HG02852 (cell line): ENCODE results near the gene DDX28.

Experiments
- ATAC-seq: cut with Tn5 transposase; IDR thresholded peaks from one replicate; pipeline ENCODE4 v1.9.1; 2021; ENCODE audit warnings: mild to moderate bottlenecking, moderate library complexity; ENCODE audit not compliant: unreplicated experiment

DDX28 gene, protein sequence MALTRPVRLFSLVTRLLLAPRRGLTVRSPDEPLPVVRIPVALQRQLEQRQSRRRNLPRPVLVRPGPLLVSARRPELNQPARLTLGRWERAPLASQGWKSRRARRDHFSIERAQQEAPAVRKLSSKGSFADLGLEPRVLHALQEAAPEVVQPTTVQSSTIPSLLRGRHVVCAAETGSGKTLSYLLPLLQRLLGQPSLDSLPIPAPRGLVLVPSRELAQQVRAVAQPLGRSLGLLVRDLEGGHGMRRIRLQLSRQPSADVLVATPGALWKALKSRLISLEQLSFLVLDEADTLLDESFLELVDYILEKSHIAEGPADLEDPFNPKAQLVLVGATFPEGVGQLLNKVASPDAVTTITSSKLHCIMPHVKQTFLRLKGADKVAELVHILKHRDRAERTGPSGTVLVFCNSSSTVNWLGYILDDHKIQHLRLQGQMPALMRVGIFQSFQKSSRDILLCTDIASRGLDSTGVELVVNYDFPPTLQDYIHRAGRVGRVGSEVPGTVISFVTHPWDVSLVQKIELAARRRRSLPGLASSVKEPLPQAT

DNA sequence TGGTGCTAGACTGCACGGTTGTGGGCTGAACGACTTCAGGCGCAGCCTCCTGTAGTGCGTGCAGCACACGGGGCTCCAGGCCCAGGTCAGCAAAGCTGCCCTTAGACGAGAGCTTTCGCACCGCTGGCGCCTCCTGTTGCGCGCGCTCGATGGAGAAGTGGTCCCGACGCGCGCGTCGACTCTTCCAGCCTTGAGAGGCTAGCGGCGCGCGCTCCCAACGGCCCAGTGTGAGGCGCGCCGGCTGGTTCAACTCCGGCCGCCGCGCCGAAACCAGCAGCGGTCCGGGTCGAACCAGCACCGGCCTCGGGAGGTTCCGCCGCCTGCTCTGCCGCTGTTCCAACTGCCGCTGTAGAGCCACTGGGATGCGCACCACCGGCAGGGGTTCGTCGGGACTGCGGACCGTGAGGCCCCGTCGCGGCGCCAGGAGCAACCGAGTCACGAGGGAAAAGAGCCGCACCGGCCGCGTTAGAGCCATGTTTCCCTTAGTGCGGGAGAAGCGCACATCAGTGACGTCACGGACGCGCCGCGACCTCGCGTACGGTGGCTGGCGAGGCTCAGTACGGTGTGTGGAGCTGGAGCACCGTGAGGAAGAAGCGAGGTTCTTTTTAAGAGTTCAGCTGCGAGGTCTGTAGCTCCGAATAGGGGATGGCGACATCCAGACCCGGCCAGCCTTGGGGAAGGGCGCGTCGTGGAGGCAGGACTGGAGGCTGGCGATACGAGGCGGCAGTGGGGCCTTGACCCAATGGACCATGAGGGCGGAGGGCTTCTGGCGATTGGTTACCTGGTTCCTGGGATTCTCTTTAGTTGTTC is at the start of gene DDX28, which contains the start of gene DUS2:
TSS of gene DDX28 (minus strand) at position 505 of the 810 bp plus-strand sequence. CDS start at position 475, 30 bp downstream.
TSS of gene DUS2 (plus strand) at position 557 of the 810 bp plus-strand sequence. CDS start 14,740 bp downstream, outside the sequence.
- no peak for ATAC-seq

DNA sequence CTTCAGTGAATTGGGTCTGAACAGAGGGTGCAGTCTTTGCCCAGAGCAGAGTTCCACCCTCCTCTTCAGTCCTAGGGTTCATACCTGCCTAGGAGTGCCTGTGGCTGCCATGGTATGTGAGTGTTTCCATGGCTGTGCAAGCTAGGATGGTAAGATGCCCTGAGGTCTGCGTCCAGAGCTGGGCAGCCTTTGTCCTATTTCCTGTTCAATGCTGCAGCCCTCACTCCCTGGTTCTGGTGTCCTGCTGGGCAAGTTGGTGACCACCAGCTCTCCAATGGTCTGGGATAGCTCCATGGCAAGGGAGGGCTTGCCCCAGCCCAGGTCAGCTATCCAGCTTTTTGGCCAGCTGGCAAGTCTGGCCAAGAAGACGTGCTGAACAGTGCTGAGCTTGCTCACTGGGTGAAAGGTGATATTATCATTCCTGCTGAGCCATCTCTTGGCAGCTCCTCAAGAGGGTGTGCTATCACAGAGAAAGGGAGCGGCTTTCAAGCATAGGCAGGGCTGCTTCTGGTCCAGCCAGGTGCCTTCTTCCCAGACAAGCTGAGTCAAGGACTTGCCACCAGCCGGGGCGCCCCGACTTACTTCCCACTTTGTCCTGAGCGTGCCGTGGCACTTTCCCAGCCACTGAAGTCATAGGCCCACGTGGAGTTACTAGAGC is 49.1 kb upstream of the DDX28 start:
- ATAC-seq: no peak

DNA sequence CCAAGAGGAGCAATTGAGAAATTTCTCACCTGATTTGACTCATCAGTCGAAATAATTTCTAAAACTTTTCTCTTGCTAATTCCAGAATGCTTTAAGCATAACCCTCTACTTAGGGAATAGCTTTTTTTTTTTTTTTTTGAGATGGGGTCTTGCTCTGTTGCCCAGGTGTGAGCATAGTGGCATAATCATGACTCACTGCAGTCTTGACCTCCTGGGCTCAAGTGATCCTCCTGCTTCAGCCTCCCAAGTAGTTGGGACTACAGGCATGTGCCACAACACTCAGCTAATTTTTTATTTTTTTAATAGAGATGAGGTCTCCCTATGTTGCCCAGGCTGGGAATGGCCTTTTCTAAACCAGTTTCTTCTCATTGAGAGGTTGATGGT is 48.5 kb upstream of the DDX28 start:
- no peak for ATAC-seq

DNA sequence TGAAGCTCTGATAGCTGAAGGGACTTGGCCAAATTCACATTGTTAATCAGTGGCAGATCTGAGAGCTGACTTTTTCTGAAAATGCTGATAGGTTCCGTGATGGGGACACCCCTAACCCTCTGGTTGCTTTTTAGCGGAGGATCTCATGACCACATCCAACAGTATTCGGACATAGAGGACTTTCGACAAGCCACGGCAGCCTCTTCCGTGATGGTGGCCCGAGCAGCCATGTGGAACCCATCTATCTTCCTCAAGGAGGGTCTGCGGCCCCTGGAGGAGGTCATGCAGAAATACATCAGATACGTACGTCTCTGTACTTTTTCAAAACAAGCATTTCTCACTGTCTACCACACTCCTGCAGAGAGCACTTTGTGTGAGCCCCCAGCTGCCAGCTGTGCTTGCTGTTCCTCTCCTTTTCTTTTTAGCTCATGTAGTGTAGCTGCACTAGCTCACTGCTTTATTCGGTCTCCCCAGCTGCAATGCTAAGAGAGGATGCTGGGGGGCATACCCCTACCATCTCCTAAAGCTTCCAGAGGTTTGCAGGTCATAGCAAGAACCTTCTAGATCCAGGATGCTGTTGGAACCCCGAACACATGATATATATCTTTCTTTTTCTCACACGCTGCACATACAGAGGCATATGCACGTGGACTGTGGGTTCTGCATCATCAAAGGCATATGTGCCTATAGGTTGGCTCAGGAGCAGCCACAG is 47.9 kb upstream of the DDX28 start:
- ATAC-seq: no peak

DNA sequence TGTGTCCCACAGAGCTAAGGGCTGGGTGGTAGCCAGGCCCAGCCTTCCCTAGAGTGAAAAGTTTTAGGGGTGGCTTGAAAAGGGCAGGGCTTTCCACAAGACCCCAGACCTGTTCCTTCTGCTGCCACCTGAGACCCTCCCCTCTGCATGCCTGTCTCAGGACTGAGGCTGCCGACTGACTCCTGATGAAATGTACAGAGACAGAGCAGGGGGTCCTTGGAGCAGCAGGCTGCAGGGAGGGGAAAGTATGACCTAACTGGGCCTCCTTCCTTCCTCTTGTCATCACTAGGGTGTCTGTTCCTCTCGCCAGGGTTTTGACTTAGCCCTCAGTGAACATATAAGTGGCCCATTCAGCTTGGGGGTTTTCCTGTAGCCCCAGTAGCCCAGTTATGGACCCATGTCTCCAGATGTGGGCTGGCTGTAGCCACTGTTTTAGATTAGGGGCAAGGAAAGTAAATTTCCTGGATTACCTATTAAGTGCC is 47.3 kb upstream of the DDX28 start:
- no peak for ATAC-seq

DNA sequence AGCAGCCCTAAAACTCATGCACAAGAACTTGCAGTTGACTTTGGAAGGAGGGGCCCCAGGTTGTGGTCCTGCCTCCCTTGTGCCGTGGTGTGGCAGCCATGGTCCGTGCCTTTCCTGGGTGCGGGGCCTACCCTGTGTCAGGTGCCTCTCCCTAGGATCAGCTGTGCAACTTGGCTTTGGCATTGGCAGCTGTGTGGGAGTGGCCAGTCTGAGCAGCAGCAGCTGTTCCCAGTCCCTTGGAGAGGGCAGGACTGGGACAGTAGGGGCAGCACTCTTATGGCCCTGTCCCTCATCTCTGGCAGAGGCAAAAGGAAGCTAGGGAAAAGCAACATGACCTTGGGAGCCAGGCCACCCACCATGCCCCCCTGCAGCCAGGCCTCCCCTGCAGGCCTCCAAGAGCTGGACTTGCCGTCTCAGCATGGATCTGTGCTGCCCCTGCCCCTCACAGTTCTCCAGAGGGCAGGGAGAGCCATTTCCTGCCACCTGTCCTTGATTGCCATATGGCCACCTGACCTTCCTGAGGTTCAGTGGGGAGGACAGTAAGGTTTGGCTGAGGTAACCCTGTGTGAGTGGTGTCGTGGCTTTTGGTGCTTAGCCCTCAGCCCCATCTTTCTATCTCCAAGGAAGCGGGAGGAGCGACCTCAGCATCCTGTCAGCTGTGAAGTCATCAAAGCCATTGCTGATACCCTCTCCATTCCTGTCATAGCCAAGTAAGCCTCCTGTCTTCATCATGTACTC is 46.6 kb upstream of the DDX28 start:
- ATAC-seq: no peak

DNA sequence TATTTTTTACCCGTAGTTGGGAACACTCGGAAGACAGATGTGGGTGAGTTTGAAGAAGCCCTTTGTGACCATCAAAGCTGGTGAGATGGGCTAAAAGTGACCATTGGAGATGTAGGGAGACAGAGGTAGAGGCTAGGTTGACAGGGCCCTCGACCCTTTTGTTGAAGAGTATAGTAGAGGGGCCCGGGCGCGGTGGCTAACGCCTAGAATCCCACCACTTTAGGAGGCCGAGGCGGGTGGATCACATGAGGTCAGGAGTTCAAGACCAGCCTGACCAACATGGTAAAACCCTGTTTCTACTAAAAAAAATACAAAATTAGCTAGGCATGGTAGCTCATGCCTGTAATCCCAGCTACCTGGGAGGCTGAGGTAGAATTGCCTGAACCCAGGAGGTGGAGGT is 45.9 kb upstream of the DDX28 start:
- ATAC-seq: no peak

DNA sequence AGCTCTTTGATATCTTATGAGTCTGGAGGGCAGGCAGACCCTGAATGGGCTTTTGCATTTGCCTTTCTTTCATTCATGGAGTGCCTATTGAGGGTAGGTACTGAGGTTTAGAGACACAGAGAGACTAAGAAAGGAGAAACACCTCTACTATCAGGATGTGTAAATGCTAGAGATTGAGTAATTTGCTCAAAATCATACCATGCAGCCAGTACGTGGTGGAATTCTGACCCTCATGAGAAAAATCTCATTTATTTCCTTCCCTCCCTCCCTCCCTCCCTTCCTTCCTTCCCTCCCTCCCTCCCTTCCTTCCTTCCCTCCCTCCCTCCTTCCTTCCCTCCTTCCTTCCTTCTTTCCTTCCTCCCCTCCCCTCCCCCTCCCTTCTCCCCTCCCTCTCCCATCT is 43.7 kb upstream of the DDX28 start:
- ATAC-seq: no peak

DNA sequence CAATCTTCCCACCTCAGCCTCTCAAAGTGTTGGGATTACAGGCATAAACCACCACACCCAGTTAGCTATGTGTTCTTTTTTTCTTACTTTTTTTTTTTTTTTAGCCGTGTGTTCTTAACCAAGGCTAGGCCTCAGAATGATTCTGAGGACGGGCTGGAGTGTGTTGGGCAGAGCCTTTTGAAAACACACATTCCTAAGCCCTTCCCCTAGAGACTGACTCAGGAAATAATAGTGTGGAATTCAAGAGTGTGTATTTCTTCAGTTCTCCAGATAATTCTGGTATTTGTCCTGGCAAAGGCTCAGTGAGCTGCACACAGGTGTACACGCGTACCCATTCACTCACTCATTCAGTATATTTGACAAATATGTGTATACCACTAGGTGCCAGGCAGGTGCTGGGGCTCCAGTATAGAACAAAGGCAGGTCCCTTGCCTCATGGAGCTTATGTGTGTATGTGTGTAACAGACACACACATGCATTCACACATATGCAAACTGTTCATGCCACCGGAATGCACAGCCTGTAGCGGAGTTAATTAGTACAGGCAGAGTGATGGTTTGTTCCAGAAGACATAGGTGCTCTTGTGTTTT is 42.8 kb upstream of the DDX28 start:
- ATAC-seq: no peak

DNA sequence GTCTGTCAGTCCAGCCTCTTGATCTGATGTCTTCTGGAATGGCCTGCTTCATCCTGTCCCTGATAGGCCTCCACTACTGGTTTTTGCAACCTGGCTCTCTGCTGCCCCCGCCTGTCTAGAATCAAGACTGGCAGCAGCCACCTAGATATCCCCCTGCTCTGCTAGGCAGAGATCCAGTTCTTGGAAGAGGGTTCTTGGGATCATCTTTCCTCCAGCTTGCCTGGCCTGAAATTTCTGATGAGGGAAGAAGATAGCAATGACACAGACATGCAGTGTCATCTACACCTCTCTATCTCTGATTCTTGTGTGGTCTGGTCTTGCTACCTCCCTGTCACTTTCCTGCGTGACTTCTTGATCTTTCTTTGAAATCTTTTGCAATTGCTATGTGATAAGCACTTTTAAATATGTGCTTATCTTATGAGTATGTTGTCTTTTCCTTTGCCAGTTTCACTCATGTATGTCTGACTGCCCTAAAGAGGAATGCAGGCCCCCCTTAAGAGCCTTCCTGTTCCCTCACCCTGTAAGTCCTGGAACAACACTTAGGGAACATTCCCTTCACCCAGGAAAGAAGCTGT is 41.8 kb upstream of the DDX28 start:
- ATAC-seq: no peak

DNA sequence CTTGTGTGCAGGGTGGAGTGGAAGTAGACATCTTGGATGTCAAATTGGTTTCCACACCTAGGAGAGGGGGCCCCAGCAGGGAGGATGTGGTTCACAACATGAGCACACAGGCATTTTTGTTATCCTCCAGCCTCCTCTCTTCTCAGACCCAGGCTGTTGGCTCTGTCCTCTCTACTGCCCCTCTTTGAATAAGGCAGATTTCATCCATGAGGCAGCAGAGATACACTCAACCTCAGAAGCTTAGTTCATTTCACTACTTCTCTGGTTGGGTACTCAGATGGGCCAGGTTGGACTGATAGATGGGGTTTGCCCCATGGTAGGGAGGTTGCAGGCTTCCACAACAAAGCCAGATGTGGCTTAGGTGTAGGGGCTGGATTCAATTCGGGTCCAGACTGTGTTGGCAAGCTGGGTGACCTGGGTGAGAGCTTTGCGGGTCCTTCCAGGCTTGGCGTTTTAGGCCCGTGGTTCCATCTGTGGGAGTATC is 39.9 kb upstream of the DDX28 start:
- ATAC-seq: no peak

DNA sequence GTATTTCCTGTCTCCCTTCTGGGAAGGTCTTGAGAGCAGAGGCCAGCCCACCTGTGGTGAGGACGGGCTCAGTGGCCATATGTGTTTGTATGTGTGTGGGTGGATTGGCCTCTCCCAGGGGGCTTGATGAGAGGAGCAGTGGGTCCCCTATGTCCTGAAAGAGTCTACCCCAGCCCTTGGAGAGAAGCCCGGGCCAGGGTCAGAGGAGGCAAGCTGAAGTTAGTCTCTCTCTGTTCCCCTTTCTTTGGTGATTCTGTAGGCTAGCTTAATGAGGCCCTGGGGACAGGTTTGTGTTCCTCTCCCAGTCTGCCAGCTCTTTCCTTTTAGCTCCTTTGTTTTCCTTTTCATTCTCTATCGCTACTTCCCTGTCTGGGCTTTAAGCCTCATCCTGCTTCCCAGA is 38.4 kb upstream of the DDX28 start:
- no peak for ATAC-seq

DNA sequence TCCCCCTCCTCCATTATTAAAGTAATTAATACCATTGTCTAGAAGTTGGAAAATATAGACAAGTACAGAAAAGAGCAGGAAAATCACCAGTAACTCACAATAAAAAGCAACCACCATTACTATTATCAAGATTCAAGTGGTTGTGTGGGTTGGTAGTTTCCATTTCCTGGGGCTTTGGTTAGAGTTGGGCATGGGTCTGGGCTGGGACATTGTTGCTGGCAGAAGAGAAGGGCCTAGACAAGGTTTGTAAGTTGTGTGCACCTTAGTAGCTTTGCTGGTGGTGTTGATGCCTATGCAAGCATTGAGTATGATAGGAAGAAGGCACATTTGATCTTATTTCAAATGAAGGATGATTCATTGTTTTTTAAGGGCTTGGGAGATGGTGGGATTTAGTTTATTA is 36.8 kb upstream of the DDX28 start:
- ATAC-seq: no peak

DNA sequence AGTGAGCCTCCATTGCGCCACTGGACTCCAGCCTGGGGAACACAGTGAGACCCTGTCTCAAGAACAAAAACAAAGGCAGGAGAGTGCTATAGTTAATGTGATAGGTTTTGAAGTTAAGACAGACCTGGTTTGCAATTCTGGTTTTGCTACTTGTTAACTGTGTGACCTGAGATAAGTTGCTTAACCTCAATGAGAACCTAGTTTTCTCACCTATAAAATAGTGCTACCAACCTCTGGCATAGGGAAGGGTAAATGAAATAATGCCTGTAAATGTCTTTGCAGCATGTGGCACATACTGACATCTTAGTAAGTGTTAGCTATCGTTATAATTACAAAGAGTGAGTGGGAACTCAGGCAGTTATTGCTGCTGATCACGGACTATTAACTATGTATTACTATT is 32.4 kb upstream of the DDX28 start:
- ATAC-seq: no peak

DNA sequence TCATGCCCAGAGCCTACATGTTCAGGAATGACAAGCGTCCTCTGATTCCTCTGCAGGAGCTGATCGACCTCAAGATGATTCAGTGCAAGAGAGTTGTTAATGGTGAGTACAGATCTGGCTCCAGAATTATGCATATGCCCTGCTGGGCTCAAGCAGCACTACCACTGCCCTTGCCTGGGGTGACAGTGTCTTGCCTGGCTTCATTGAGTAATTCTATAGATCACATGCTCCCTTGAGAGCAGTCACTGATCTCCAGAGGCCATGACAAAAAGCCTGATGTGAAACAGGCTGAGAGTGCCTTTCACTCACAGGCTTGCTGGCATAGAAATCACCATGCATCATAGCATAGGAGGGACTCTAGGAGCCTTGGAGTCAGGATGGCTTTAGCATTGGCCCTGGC is 26.4 kb upstream of the DDX28 start:
- ATAC-seq: no peak

DNA sequence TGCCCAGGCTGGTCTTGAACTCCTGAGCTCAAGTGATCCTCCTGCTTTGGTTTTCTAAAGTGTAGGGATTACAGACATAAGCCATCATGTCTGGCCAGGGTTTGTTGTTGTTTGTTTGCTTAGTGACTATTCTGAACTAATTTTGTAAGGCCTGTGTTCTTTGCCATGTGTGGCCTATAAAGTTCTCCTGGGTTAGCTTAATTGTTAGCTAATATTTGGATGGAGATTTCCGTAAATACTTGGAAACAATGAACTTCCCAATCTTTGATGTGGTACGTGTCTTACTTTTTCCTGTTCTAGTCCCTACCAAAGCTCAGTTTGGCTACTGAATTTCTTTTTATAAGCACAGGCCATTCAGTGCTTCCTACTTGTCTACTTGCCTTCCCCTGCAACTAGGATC is 25.0 kb upstream of the DDX28 start:
- ATAC-seq: no peak

DNA sequence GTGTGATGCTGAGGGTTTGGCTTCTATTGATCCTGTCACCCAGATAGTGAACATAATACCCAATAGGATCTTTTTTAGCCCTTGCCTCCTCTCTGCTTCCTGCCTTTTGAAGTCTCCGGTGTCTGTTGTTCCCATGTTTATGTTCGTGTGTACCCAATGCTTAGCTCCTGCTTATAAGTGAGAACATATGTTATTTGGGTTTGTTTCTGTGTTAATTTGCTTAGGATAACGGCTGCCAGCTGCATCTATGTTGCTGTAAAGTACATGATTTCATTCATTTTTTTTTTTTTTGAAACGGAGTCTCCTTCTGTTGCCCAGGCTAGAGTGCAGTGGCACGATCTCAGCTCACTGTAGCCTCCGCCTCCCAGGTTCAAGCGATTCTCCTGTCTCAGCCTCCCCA is 23.1 kb upstream of the DDX28 start:
- ATAC-seq: no peak

DNA sequence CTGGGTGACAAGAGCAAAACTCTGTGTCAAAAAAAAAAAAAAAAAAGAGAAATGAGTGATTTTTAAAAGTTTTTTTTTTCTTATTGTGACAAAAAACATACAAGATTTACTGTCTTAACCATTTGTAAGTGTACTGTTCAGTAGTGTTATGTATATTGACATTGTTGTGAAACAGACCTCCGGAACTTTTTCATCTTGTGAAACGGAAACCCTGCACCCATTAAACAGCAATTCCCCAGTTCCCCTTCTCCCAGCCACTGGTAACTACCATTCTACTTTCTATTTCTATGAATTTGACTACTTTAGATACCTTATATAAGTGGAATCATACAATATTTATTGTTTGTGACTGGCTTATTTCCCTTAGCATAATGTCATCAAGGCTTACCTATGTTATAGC is 18.8 kb upstream of the DDX28 start:
- ATAC-seq: no peak
